Lower lobe of right lung (tissue), 2 donors: Measurements from ENCODE around the gene SRM. TPM values are rescaled to one million over a fixed set of nuclear protein-coding genes. Genes with fewer than 3 reads are reported as not detected.

ENCODE experiments used
- ATAC-seq, 2 donors: fragments of 200-7000 bp; cut with Tn5 transposase; one replicate each; pipeline ENCODE4 v1.9.1; 2020 to 2022; ENCODE audit warnings: mild to moderate bottlenecking in 2 of 2, moderate library complexity in 2 of 2
- DNase-seq: peaks from one replicate; pipeline ENCODE4 v3.0.0-alpha.2; 2020
- H3K27ac ChIP-seq: fragments of 200-600 bp; one replicate; pipeline ENCODE4 v1.8.0; 2022
- H3K27me3 ChIP-seq: fragments of 200-600 bp; one replicate; pipeline ENCODE4 v1.8.0; 2022; ENCODE audit warnings: low read depth
- H3K36me3 ChIP-seq: fragments of 200-600 bp; one replicate; pipeline ENCODE4 v1.8.0; 2022; ENCODE audit warnings: mild to moderate bottlenecking
- H3K4me1 ChIP-seq: fragments of 200-600 bp; one replicate; pipeline ENCODE4 v1.8.0; 2022
- H3K4me3 ChIP-seq: fragments of 200-600 bp; one replicate; pipeline ENCODE4 v1.8.0; 2022; ENCODE audit warnings: mild to moderate bottlenecking
- H3K9me3 ChIP-seq: fragments of 200-600 bp; one replicate; pipeline ENCODE4 v1.8.0; 2022
- intact Hi-C: fragments of 100-400 bp; cut with DNase I; formaldehyde crosslinking; loops from one replicate; pipeline ENCODE4 v1.11.0; 2022
- total RNA-seq: library from RNA; stranded (reverse); fragmentation: NEBNext Ultra II Directional; extraction: Animal tissue kit (Norgen Biotek cat#: 25700); gene quantifications from one replicate; pipeline ENCODE4 v1.2.1, GENCODE V29; 2021
- TF ChIP-seq, protein P1 (sequence below): fragments of 200-600 bp; IDR thresholded peaks from one replicate; pipeline ENCODE4 v1.8.0; 2022; ENCODE audit warnings: antibody characterized with exemption, mild to moderate bottlenecking
- donor health status: DM: no; HTN: yes; CAD: no; lungs with severe emphysema.

Gene SRM
- total RNA-seq, 1 donor from 2014 or later: 38.7 TPM

GRCh38 chr1:11061652-11062365 lies 2.0 kb upstream of the SRM start:
- Histone ChIP-seq H3K4me3 (no peak overlapping the region), H3K27me3 (no peaks in the 10 kb centered on the region), H3K9me3 (no peaks in the 10 kb centered on the region), H3K27ac (peak overlapping the region; percentile 1), H3K36me3 (peaks cover 37% of the 10 kb centered on the region), H3K4me1 (peaks cover 25% of the 10 kb centered on the region)
- intact Hi-C loops: no loop called here
- DNase-seq (no peak), ATAC-seq (no peak)
- TF ChIP-seq, protein P1, sequence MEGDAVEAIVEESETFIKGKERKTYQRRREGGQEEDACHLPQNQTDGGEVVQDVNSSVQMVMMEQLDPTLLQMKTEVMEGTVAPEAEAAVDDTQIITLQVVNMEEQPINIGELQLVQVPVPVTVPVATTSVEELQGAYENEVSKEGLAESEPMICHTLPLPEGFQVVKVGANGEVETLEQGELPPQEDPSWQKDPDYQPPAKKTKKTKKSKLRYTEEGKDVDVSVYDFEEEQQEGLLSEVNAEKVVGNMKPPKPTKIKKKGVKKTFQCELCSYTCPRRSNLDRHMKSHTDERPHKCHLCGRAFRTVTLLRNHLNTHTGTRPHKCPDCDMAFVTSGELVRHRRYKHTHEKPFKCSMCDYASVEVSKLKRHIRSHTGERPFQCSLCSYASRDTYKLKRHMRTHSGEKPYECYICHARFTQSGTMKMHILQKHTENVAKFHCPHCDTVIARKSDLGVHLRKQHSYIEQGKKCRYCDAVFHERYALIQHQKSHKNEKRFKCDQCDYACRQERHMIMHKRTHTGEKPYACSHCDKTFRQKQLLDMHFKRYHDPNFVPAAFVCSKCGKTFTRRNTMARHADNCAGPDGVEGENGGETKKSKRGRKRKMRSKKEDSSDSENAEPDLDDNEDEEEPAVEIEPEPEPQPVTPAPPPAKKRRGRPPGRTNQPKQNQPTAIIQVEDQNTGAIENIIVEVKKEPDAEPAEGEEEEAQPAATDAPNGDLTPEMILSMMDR: no peak

DNA sequence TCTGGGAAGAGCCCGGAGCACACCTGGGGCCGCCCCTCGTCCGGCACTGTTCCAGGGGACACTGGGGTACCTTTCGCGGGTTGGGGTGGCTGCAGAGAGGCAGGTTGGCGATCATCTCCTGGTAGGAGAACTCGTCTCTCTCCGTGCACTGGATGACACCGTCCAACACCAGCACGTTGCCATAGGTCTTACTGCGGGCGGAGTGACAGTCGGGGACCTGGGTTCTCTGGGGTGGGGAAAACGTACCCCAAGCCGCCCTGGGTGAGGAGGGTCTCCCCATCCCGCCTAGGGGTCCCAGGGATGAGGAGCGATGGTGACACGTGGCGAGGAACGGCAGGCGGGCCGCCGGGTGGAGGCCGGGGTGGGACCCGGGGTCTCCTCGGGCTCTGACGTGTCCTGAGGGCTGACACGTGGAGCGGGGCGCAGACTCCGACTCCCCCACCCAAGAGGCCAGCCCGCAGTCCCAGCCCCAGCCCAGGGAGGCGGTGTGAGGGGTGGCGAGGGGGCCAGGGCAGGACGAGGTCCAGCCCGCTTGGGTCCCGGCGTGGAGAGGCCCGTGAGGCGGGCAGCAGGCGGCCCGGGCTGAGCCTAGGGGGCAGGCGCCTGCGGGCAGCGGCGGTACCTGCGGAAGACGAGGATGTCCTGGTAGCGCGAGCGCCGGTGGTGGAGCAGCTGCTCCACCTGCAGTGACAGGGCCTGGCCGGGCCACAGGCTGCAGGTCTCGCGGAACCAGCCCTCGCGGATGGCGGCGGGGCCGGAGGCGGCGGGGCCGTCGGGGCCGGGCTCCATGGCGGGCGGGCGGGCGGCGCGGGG lies 457 bp downstream of the SRM start:
- Histone ChIP-seq H3K27ac (peak overlapping the region; percentile 69), H3K4me1 (peaks cover 25% of the 10 kb centered on the region), H3K4me3 (peak overlapping the region; percentile 88), H3K36me3 (peaks cover 38% of the 10 kb centered on the region), H3K27me3 (no peaks in the 10 kb centered on the region), H3K9me3 (no peaks in the 10 kb centered on the region)
- ATAC-seq: peak in 1 of 2 donors; percentile 1
- TF ChIP-seq, protein P1: no peak
- intact Hi-C loops: no loop called here
- DNase-seq: no peak

DNA sequence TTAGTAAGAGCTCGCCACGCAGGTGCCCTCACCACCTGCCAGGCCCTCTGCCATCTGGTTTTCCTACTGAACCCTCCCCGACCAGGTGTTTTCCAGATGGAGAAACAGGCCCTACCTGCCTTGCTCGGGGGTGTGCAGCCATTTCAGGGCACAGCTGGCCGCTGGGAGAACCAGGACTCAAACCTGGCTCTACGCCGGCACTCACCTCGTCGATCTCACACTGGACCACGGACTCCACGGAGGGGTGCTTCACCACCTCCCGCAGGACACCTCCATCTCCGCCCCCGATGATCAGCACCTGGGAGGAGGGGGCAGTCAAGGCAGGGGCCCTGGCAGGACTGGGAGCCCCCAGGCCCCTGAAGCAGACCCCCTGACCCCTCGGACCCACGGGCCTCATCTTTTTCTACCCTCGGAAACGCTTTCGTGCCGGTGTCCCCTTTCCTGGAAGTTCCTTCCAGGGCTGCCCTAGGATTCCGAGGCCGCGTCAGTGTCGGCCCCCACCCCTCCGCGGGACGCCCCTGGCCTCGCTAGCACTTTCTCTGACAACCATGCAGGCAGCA lies 1.1 kb downstream of the SRM start:
- TF ChIP-seq, protein P1: no peak
- intact Hi-C loops: no loop called here
- no peak for ATAC-seq
- Histone ChIP-seq H3K9me3 (no peaks in the 10 kb centered on the region), H3K4me3 (peak overlapping the region; percentile 88), H3K4me1 (peaks cover 25% of the 10 kb centered on the region), H3K27ac (no peak overlapping the region), H3K27me3 (no peaks in the 10 kb centered on the region), H3K36me3 (peaks cover 35% of the 10 kb centered on the region)
- DNase-seq: peak; percentile 43

DNA sequence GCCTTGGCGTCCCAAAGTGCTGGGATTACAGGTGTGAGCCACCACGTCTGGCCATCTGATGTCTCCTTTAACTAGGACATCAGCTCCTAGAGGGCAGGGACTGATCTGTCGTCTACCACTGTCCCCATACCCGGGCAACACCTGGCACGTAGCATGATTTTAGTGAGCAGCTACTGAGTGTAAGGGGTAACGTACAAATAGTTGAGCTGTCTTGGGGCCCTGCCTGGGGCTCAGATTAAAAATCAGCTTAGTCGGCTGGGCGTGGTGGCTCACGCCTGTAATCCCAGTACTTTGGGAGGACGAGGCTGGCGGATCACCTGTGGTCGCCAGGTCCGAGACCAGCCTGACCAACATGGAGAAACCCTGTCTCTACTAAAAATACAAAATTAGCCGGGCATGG lies 1.8 kb downstream of the SRM start:
- no peak overlapping the region for H3K4me3 ChIP-seq
- intact Hi-C loops: no loop called here
- no peaks in the 10 kb centered on the region for H3K9me3 ChIP-seq

GRCh38 chr1:11057477-11057876 lies 2.3 kb downstream of the SRM start:
- no peaks in the 10 kb centered on the region for H3K27me3 ChIP-seq
- no peak overlapping the region for H3K4me3 ChIP-seq
- peaks cover 25% of the 10 kb centered on the region for H3K4me1 ChIP-seq
- ATAC-seq (no peak), DNase-seq (no peak)
- intact Hi-C loops: no loop called here
- H3K27ac ChIP-seq: no peak overlapping the region
- H3K9me3 ChIP-seq: no peaks in the 10 kb centered on the region
- TF ChIP-seq, protein P1: no peak
- H3K36me3 ChIP-seq: peaks cover 27% of the 10 kb centered on the region

More for the DNA sequence above, 1.8 kb downstream of the SRM start:
- TF ChIP-seq, protein P1: no peak
- Histone ChIP-seq H3K36me3 (peaks cover 29% of the 10 kb centered on the region), H3K27me3 (no peaks in the 10 kb centered on the region), H3K27ac (no peak overlapping the region), H3K4me1 (peaks cover 25% of the 10 kb centered on the region)
- no peak for DNase-seq
- no peak for ATAC-seq
